Activated T-helper 1 cell treated with anti-CD3 and anti-CD28 coated beads, Interleukin-12 subunit alpha, Interleukin-12 subunit beta, Interleukin-2, Interleukin-4 antibody, amounts not matched to agents 30 ng/mL and 10 ng/mL and 1 ng/mL, durations not matched to agents 14 hours and 24 hours and 36 hours (primary cell): ENCODE results near the gene EPHB2. TPM values are rescaled to one million over a fixed set of nuclear protein-coding genes. Genes with fewer than 3 reads are reported as not detected.
A peak's percentile ranks its signal among the peaks of the same experiment; 100 is the strongest.
"Not testable (repeated sequence)": the region's sequence is repeated elsewhere in the genome, so short reads cannot be mapped to it uniquely, and the experiment has no call there.

Source experiments
- DNase-seq: peaks from one replicate; pipeline ENCODE4 v3.0.0; 2021; ENCODE audit warnings: low spot score
- H3K27ac Mint-ChIP-seq: one replicate; pipeline ENCODE4 v1.8.0; 2021; ENCODE audit warnings: mild to moderate bottlenecking, mixed read lengths
- H3K27me3 Mint-ChIP-seq: one replicate; pipeline ENCODE4 v1.8.0; 2022; ENCODE audit warnings: mild to moderate bottlenecking, moderate library complexity, mixed read lengths; ENCODE audit not compliant: insufficient read depth
- H3K36me3 Mint-ChIP-seq: one replicate; pipeline ENCODE4 v1.8.0; 2021; ENCODE audit warnings: low read depth, mixed read lengths
- H3K4me1 Mint-ChIP-seq: one replicate; pipeline ENCODE4 v1.8.0; 2021; ENCODE audit warnings: low read depth, mixed read lengths
- H3K4me3 Mint-ChIP-seq: one replicate; pipeline ENCODE4 v1.8.0; 2021; ENCODE audit warnings: mild to moderate bottlenecking, moderate library complexity, mixed read lengths
- H3K9me3 Mint-ChIP-seq: one replicate; pipeline ENCODE4 v1.8.0; 2021; ENCODE audit warnings: mixed read lengths
- intact Hi-C: fragments of 100-400 bp; cut with micrococcal nuclease; formaldehyde crosslinking; loops from one replicate; pipeline ENCODE4 v1.15.1; 2024
- total RNA-seq: library from RNA; stranded (reverse); gene quantifications from 2 replicates; pipeline ENCODE4 v1.2.3, GENCODE V29; 2022

Gene EPHB2
- total RNA-seq, 1 donor from 2014 or later, result not detected

- no peaks in the 10 kb centered on the region for H3K36me3 Mint-ChIP-seq
- no peak overlapping the region for H3K27ac Mint-ChIP-seq
- no peaks in the 10 kb centered on the region for H3K4me1 Mint-ChIP-seq
- H3K27me3 Mint-ChIP-seq, result no peaks in the 10 kb centered on the region
- no peak for DNase-seq
- H3K9me3 Mint-ChIP-seq, result no peaks in the 10 kb centered on the region
- intact Hi-C loops, result no loop called here
- H3K4me3 Mint-ChIP-seq, result no peak overlapping the region
These were observed 210.9 kb downstream of the EPHB2 start for GRCh38 chr1:22921452-22922126.

- no peaks in the 10 kb centered on the region for H3K27me3 Mint-ChIP-seq
- no peaks in the 10 kb centered on the region for H3K9me3 Mint-ChIP-seq
- H3K27ac Mint-ChIP-seq, result no peak overlapping the region
- no peaks in the 10 kb centered on the region for H3K36me3 Mint-ChIP-seq
- intact Hi-C loops, result no loop called here
- DNase-seq, result no peak
- H3K4me3 Mint-ChIP-seq, result no peak overlapping the region
- no peaks in the 10 kb centered on the region for H3K4me1 Mint-ChIP-seq
These were observed 212.0 kb downstream of the EPHB2 start for GRCh38 chr1:22922640-22923039.

- no peak overlapping the region for H3K4me3 Mint-ChIP-seq
- no peak for DNase-seq
- intact Hi-C loops, result no loop called here
- no peaks in the 10 kb centered on the region for H3K9me3 Mint-ChIP-seq
- no peaks in the 10 kb centered on the region for H3K36me3 Mint-ChIP-seq
- H3K27ac Mint-ChIP-seq, result peak overlapping the region; percentile 42
- H3K27me3 Mint-ChIP-seq, result no peaks in the 10 kb centered on the region
- no peaks in the 10 kb centered on the region for H3K4me1 Mint-ChIP-seq
These were observed 214.5 kb downstream of the EPHB2 start for GRCh38 chr1:22925111-22925510.

GRCh38 chr1:22930240-22930912 is 219.7 kb downstream of the EPHB2 start:
- no peak overlapping the region for H3K4me3 Mint-ChIP-seq
- no peaks in the 10 kb centered on the region for H3K9me3 Mint-ChIP-seq
- peaks cover 5% of the 10 kb centered on the region for H3K27me3 Mint-ChIP-seq
- no peak overlapping the region for H3K27ac Mint-ChIP-seq
- no peaks in the 10 kb centered on the region for H3K36me3 Mint-ChIP-seq
- intact Hi-C loops, result no loop called here
- no peak for DNase-seq
- no peaks in the 10 kb centered on the region for H3K4me1 Mint-ChIP-seq

GRCh38 chr1:22932803-22933470 is 222.3 kb downstream of the EPHB2 start:
- no peak for DNase-seq
- H3K4me1 Mint-ChIP-seq, result no peaks in the 10 kb centered on the region
- no peaks in the 10 kb centered on the region for H3K9me3 Mint-ChIP-seq
- no peak overlapping the region for H3K4me3 Mint-ChIP-seq
- no peak overlapping the region for H3K27ac Mint-ChIP-seq
- no peaks in the 10 kb centered on the region for H3K36me3 Mint-ChIP-seq
- H3K27me3 Mint-ChIP-seq, result peaks cover 8% of the 10 kb centered on the region
- intact Hi-C loops, result no loop called here

- Mint-ChIP-seq H3K9me3 (peaks cover 3% of the 10 kb centered on the region), H3K27ac (no peak overlapping the region), H3K4me3 (no peak overlapping the region)
These were observed 224.8 kb downstream of the EPHB2 start for GRCh38 chr1:22935433-22935832.

GRCh38 chr1:22936681-22937080 is 226.0 kb downstream of the EPHB2 start:
- Mint-ChIP-seq H3K36me3 (no peaks in the 10 kb centered on the region), H3K27ac (no peak overlapping the region), H3K4me1 (no peaks in the 10 kb centered on the region), H3K9me3 (peaks cover 4% of the 10 kb centered on the region), H3K27me3 (peaks cover 8% of the 10 kb centered on the region), H3K4me3 (no peak overlapping the region)
- intact Hi-C loops, result no loop called here
- DNase-seq, result no peak

More at GRCh38 chr1:22935433-22935832, 224.8 kb downstream of the EPHB2 start:
- Mint-ChIP-seq H3K27me3 (peaks cover 8% of the 10 kb centered on the region), H3K36me3 (no peaks in the 10 kb centered on the region), H3K4me1 (no peaks in the 10 kb centered on the region)
- DNase-seq, result no peak
- intact Hi-C loops, result no loop called here

GRCh38 chr1:22941257-22941656 is 230.6 kb downstream of the EPHB2 start:
- intact Hi-C loops, result no loop called here
- Mint-ChIP-seq H3K9me3 (peaks cover 4% of the 10 kb centered on the region), H3K4me1 (no peaks in the 10 kb centered on the region), H3K27me3 (peaks cover 3% of the 10 kb centered on the region), H3K27ac (no peak overlapping the region), H3K4me3 (no peak overlapping the region), H3K36me3 (no peaks in the 10 kb centered on the region)
- no peak for DNase-seq

GRCh38 chr1:22944346-22945055 is 233.9 kb downstream of the EPHB2 start:
- Mint-ChIP-seq H3K4me3 (no peak overlapping the region), H3K36me3 (no peaks in the 10 kb centered on the region), H3K27ac (no peak overlapping the region), H3K9me3 (peaks cover 4% of the 10 kb centered on the region), H3K4me1 (no peaks in the 10 kb centered on the region), H3K27me3 (peaks cover 9% of the 10 kb centered on the region)
- intact Hi-C loops, result no loop called here
- DNase-seq, result no peak

GRCh38 chr1:22945171-22945570 is 234.5 kb downstream of the EPHB2 start:
- H3K27ac Mint-ChIP-seq, DNase-seq, H3K9me3 Mint-ChIP-seq, H3K4me1 Mint-ChIP-seq, H3K36me3 Mint-ChIP-seq, H3K27me3 Mint-ChIP-seq, intact Hi-C loops, H3K4me3 Mint-ChIP-seq: not testable (repeated sequence)

GRCh38 chr1:22949822-22950331 is 239.2 kb downstream of the EPHB2 start:
- intact Hi-C loops, result no loop called here
- no peaks in the 10 kb centered on the region for H3K4me1 Mint-ChIP-seq
- H3K4me3 Mint-ChIP-seq, result no peak overlapping the region
- H3K27ac Mint-ChIP-seq, result no peak overlapping the region
- no peaks in the 10 kb centered on the region for H3K9me3 Mint-ChIP-seq
- no peak for DNase-seq
- peaks cover 34% of the 10 kb centered on the region for H3K27me3 Mint-ChIP-seq
- no peaks in the 10 kb centered on the region for H3K36me3 Mint-ChIP-seq

GRCh38 chr1:22951796-22952195 is 241.2 kb downstream of the EPHB2 start:
- Mint-ChIP-seq H3K27me3 (peaks cover 41% of the 10 kb centered on the region), H3K27ac (no peak overlapping the region), H3K4me1 (no peaks in the 10 kb centered on the region), H3K9me3 (no peaks in the 10 kb centered on the region), H3K36me3 (no peaks in the 10 kb centered on the region), H3K4me3 (no peak overlapping the region)
- intact Hi-C loops, result no loop called here
- no peak for DNase-seq

- intact Hi-C loops, result no loop called here
- Mint-ChIP-seq H3K9me3 (no peaks in the 10 kb centered on the region), H3K4me3 (no peak overlapping the region), H3K27ac (no peak overlapping the region), H3K27me3 (peaks cover 43% of the 10 kb centered on the region), H3K4me1 (no peaks in the 10 kb centered on the region), H3K36me3 (no peaks in the 10 kb centered on the region)
- DNase-seq, result no peak
These were observed 242.0 kb downstream of the EPHB2 start for GRCh38 chr1:22952694-22953056.
